CD4-positive, alpha-beta T cell treated with Interleukin-4 for 4 hours (primary cell): Measurements from ENCODE around the gene CP.
"Not testable (repeated sequence)": the region's sequence is repeated elsewhere in the genome, so short reads cannot be mapped to it uniquely, and the experiment has no call there.

Experiments used
- DNase-seq: peaks from one replicate; pipeline ENCODE4 v3.0.0-alpha.2; 2020

The CP gene

GRCh38 chr3:149226776-149227175 is 5.1 kb upstream of the CP start:
- no peak for DNase-seq

DNA sequence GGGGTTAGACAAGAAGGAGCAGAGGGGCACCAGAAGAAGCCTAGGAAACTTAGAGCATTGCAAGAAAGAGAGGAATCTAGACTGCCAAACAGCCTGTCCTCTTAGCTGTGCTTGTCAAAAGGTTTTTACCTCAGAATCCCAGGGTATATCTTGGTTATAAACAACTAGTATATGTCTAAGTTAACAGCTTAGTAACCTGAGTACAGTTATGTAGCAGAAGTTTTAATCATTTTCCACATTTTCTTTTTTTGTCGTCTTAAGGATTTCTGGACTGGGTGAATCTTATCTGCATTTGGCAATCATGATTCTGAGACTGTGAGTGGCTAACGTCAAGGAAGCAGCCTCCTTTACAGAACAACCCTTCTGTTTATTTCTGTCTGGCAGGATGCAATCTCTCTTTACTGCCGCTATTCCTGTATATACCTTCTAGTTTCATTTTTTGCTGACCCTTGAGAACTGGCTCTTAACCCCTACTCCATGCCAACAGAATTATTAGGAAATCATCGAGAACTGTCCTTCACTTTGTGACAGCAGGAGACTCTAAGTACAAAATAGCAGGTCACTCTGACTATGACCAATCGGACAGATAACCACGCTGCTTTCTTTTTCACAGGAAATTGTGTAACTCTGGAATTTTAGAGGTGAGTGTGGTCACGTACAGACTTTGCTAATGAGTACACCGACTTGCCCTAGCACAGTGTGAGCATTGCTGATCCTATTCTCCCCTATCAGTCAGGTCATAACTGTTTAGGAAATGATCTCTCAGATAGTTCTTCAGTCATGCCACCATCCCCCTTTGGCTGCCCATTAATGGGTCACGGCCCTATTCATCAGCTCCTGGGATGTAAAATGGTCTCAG is 3.3 kb upstream of the CP start:
- peak; percentile 26 for DNase-seq

GRCh38 chr3:149223461-149223820 is 1.8 kb upstream of the CP start:
- no peak for DNase-seq

GRCh38 chr3:149219380-149220121 is 2.1 kb downstream of the CP start:
- DNase-seq: not testable (repeated sequence)

GRCh38 chr3:149217347-149217746 is 4.3 kb downstream of the CP start:
- no peak for DNase-seq

DNA sequence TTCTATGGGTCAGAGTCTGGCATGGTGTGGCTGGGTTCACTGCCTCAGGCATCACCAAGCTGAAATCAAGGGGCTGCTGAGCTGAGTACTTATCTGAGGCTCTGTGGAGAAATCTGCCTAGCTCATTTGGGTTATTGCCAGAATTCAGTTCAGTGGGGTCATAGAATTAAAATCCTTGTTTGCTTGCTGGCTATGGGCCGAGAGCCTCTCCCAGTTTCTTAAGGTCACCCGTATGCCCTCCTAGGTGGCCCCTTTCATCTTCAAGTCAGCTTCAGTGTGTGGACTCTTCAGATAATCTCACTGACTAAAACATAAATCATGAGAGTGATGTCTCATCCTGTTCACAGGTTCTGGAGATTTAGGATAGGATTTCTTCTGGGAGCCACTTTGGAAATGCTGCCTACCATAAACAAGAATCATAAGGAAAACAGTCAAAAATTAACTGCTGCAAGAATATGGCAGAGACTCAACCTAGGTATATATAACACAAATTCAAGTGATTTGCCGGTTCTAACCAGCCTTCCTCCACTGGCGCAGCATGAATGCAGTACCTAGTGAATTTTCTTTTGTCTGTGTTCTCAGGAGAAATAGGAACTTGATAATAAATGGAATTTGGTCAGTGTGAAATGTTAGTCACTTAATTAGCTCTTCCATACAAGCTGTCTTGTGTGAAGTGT is 5.3 kb downstream of the CP start:
- DNase-seq: no peak

GRCh38 chr3:149215515-149215914 is 6.1 kb downstream of the CP start:
- DNase-seq: no peak

DNA sequence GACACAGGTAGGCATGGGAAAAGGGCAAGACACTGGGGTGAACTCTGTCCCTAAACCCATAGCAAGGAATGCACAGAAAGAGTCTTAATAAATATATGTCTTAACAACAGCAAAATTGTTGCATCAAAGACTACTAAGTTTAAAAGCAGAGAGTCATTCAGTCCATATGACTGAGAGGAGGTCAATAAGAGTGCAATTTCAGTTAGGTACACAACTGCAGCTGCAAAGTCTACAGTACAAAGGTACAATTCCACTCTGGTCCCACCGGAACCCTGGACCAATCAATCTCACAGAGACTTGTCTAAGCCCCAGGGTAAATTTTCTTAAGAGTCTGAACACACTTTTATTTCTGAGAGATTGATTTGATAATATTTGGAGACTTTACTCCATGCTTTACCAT is 6.9 kb downstream of the CP start:
- DNase-seq: no peak

DNA sequence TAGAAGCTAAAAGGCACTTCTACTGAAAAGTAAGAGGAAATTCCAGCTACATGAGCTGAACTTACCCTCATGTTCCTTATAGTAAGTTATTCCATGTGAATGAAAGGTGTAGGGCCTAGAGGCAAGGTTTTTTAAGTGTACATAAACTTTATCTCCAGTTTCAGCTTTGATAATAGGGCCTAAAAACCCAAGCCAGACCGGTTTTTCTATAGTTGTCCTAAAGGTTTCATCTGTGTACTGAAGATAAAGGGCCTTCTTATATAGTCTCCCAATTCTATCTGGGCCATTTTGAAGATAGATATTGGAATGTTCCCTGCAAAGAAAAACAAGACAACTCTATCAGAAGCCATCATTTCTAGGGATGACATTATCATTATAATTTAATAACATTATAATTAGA is 9.2 kb downstream of the CP start:
- DNase-seq: no peak

DNA sequence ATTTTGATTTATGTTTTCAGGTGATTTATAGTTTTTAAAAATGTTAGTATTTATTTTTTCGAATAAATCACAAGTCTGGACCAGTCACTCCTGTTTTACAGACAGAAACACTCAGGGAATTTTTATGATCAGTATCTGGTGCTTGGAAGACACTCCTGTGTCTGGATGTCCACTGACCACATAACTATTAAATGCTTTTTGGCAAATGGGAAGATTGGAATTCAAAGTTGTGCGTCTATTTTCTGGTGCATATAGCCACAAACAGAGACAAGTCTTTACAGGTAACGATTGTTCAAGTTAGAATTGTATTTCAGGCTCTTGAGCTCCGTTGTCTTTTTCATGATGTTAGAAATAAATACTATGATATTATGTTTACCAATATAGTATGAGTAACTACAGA is 12.2 kb downstream of the CP start:
- DNase-seq: no peak

DNA sequence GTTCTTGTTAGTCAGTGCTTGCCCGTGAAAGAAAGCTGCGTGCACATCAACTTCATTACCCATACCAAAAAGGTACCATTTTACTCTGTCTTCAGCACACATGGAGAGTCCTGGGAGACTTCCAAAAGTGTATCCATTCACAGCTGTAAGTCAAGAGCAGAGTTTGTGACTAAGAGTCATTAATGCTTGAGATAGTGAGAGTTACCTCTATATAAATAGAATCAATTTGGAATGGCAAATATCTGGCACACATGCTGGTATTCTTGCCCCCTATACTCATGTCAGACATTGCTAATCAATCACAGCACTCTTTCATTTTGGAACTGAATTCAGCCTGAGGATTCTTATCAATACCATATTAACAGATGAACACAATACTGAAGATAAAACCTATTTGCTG is 14.2 kb downstream of the CP start:
- DNase-seq: no peak

- DNase-seq: no peak
Observed at GRCh38 chr3:149204390-149204991, 17.1 kb downstream of the CP start.

DNA sequence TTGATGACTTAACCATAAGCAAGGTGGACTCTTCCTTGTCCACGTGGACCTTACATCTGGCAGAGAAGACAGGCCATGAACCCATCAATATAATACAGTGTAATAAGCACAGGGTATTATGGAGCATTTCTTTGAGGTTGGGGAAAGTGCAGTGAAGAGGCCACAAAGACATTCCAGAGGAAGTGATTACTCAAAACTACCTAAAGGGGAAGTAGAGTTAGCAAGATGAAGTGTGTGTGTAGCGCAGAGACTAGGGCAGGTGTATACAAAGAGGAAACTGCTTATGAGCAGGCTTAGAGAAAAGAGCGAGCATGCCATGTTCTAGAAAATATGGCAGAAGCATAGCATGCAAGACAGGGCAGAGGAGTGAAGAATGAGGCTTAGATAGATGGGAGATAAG is 17.9 kb downstream of the CP start:
- DNase-seq: no peak

GRCh38 chr3:149199474-149199873 is 22.2 kb downstream of the CP start:
- DNase-seq: no peak

DNA sequence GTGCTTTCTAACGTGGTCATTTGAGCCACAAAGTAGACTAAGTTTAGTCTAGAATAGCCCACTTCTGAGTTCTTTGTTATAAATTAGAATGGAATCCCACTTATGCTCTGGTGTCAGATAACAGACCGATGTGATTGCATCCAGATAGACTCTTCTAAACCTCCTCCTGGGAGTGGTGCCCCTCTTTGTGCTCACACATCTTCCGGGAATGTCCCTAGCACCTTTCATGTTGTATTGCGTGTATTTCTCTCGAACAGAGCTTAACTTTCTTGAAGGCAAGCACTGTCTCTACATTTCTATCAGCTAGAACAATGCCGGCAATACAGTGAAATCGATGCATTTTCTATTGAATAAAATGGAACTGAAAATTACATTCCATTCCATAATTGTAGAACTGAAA is 23.0 kb downstream of the CP start:
- no peak for DNase-seq

GRCh38 chr3:149197669-149198068 is 24.0 kb downstream of the CP start:
- no peak for DNase-seq

DNA sequence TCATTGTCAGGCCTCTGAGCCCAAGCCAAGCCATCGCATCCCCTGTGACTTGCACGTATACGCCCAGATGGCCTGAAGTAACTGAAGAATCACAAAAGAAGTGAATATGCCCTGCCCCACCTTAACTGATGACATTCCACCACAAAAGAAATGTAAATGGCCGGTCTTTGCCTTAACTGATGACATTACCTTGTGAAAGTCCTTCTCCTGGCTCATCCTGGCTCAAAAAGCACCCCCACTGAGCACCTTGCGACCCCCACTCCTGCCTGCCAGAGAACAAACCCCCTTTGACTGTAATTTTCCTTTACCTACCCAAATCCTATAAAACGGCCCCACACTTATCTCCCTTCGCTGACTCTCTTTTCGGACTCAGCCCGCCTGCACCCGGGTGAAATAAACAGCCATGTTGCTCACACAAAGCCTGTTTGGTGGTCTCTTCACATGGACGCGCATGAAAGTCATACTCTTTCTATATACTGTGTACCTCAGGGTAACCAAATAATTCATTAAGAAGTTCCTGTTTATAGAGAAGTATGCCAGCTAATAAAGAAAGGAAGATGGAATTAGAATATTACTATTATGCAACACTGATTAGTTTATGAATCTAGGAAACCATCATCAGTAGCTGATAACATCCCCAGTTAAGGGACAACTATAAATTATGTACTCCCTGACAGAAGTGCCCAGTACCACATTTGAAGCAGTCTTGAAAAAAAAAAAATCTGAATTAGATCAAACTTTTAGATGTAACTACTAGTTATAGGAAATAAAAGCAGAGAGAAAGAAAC is 24.6 kb downstream of the CP start:
- not testable (repeated sequence) for DNase-seq

- DNase-seq: no peak
Observed at GRCh38 chr3:149195221-149195620, 26.4 kb downstream of the CP start.

GRCh38 chr3:149188494-149188893 is 33.1 kb downstream of the CP start:
- no peak for DNase-seq

DNA sequence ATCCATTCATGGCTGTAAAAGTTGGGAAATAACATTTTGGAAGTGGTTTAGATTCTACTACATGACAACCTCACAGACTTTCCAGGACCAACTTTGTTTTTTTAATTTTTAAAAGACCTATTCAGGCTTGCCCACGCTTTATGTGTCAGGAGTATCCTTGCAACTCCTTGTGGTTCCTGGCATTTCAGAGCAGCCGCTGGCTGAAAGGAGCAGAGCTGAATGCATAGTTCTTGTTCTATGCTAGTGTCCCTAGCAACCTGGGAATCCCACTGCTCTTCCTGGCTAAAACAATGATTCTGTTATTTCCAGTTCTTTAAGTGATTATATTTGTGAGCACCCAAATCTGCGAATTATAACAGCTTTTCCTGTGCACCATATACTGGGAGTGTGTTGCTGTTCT is 34.9 kb downstream of the CP start:
- no peak for DNase-seq

GRCh38 chr3:149186219-149186618 is 35.4 kb downstream of the CP start:
- no peak for DNase-seq

- DNase-seq: no peak
Observed at GRCh38 chr3:149181182-149181581, 40.4 kb downstream of the CP start.
